HEK293 (cell line): Measurements from ENCODE around the gene AGO3.

ENCODE experiments used
- CTCF ChIA-PET: fragments of 350-600 bp; formaldehyde crosslinking; extraction: SDS; loops from one replicate; lab custom pipeline; 2021; ENCODE audit warnings: antibody characterized with exemption; lab: Yijun Ruan, JAX
- POLR2A ChIA-PET: fragments of 300-600 bp; formaldehyde crosslinking; extraction: SDS; loops from one replicate; lab custom pipeline; 2020; ENCODE audit warnings: antibody characterized with exemption, inconsistent platforms; lab: Yijun Ruan, JAX
- H3K27ac ChIP-seq: fragments of 200-500 bp; sonication (Bioruptor generic); 2 replicates; pipeline ENCODE4 v1.5.1; 2014; ENCODE audit warnings: low read depth, low read length, control low read depth, inconsistent platforms; ENCODE audit errors: extremely low read depth
- H3K36me3 ChIP-seq, 2 experiments: fragments of 200-500 bp in 1 of 2; sonication (Bioruptor generic) in 1 of 2; 1 replicate in 1 of 2; 2 replicates in 1 of 2; pipeline ENCODE4 v1.5.1; 2014 to 2017; ENCODE audit warnings: inconsistent platforms in 2 of 2, low read length in 2 of 2; ENCODE audit not compliant: control insufficient read depth in 2 of 2, insufficient read depth in 1 of 2
- H3K4me1 ChIP-seq: fragments of 200-500 bp; sonication (Bioruptor generic); 2 replicates; pipeline ENCODE4 v1.5.1; 2014; ENCODE audit warnings: mild to moderate bottlenecking, low read length, inconsistent platforms; ENCODE audit not compliant: control insufficient read depth, insufficient read depth
- H3K4me3 ChIP-seq: 2 replicates; pipeline ENCODE4 v1.5.1; 2011; ENCODE audit warnings: low read depth, mild to moderate bottlenecking, control low read depth, low read length, moderate library complexity
- H3K9me3 ChIP-seq: fragments of 200-500 bp; sonication (Bioruptor generic); 2 replicates; pipeline ENCODE4 v1.5.1; 2014; ENCODE audit warnings: low read depth, low read length, inconsistent platforms; ENCODE audit not compliant: control insufficient read depth, insufficient read depth
- BCL11B ChIP-seq: fragments of 450-650 bp; formaldehyde crosslinking; IDR thresholded peaks from 2 replicates; pipeline ENCODE4 v1.5.1; 2016; ENCODE audit warnings: low read depth, missing biosample characterization, missing genetic modification characterization
- TRIM28 ChIP-seq: IDR thresholded peaks from 2 replicates; pipeline ENCODE4 v1.6.1; 2011; ENCODE audit warnings: low read length, control low read depth, borderline replicate concordance
- ZBTB1 ChIP-seq: fragments of 450-650 bp; formaldehyde crosslinking; IDR thresholded peaks from 2 replicates; pipeline ENCODE4 v1.5.1; 2016; ENCODE audit warnings: missing biosample characterization, missing genetic modification characterization
- ZNF121 ChIP-seq: fragments of 450-650 bp; formaldehyde crosslinking; IDR thresholded peaks from 2 replicates; pipeline ENCODE4 v1.5.1; 2016; ENCODE audit warnings: missing biosample characterization, missing genetic modification characterization
- ZNF138 ChIP-seq: fragments of 450-650 bp; formaldehyde crosslinking; IDR thresholded peaks from 2 replicates; pipeline ENCODE4 v1.5.1; 2016; ENCODE audit warnings: missing biosample characterization, missing genetic modification characterization, borderline replicate concordance
- ZNF239 ChIP-seq: fragments of 450-650 bp; formaldehyde crosslinking; IDR thresholded peaks from 2 replicates; pipeline ENCODE4 v1.5.1; 2016; ENCODE audit warnings: missing biosample characterization, missing genetic modification characterization
- ZNF274 ChIP-seq, 2 experiments: fragments of 200-500 bp in 1 of 2; fragments of 450-650 bp in 1 of 2; sonication (Bioruptor generic) in 1 of 2; formaldehyde crosslinking in 1 of 2; IDR thresholded peaks; 2 replicates each; pipeline versions ENCODE4 v1.5.1 to v1.6.1; 2014 to 2016; ENCODE audit warnings: borderline replicate concordance in 1 of 2, inconsistent platforms in 1 of 2, low read length in 1 of 2, missing biosample characterization in 1 of 2, missing genetic modification characterization in 1 of 2
- ZNF341 ChIP-seq: fragments of 450-650 bp; formaldehyde crosslinking; IDR thresholded peaks from 2 replicates; pipeline ENCODE4; 2016; ENCODE audit warnings: low read depth, missing biosample characterization, missing genetic modification characterization
- ZNF561 ChIP-seq: fragments of 450-650 bp; IDR thresholded peaks from 2 replicates; pipeline ENCODE4 v1.5.1; 2018; ENCODE audit warnings: missing biosample characterization, missing genetic modification characterization, borderline replicate concordance
- ZNF621 ChIP-seq: fragments of 450-650 bp; formaldehyde crosslinking; IDR thresholded peaks from 2 replicates; pipeline ENCODE4 v1.5.1; 2017; ENCODE audit warnings: missing biosample characterization, missing genetic modification characterization
- ZNF664 ChIP-seq: fragments of 450-650 bp; formaldehyde crosslinking; IDR thresholded peaks from 2 replicates; pipeline ENCODE4 v1.5.1; 2016; ENCODE audit warnings: missing biosample characterization, missing genetic modification characterization
- ZSCAN23 ChIP-seq: fragments of 450-650 bp; formaldehyde crosslinking; IDR thresholded peaks from 2 replicates; pipeline ENCODE4 v1.5.1; 2016; ENCODE audit warnings: missing biosample characterization, missing genetic modification characterization
- TF ChIP-seq, protein P1 (sequence below): fragments of 450-650 bp; formaldehyde crosslinking; IDR thresholded peaks from 2 replicates; pipeline ENCODE4 v1.5.1; 2016; ENCODE audit warnings: missing biosample characterization, missing genetic modification characterization
- TF ChIP-seq, protein P2 (sequence below): fragments of 450-650 bp; formaldehyde crosslinking; IDR thresholded peaks from 2 replicates; pipeline ENCODE4 v1.5.1; 2016; ENCODE audit warnings: missing biosample characterization, missing genetic modification characterization
- TF ChIP-seq, protein P3 (sequence below): fragments of 450-650 bp; IDR thresholded peaks from 2 replicates; pipeline ENCODE4 v1.5.1; 2018; ENCODE audit warnings: missing biosample characterization, missing genetic modification characterization
- TF ChIP-seq, protein P4 (sequence below): fragments of 450-650 bp; formaldehyde crosslinking; IDR thresholded peaks from 2 replicates; pipeline ENCODE4 v1.5.1; 2017; ENCODE audit warnings: missing biosample characterization, missing genetic modification characterization

The AGO3 gene

DNA sequence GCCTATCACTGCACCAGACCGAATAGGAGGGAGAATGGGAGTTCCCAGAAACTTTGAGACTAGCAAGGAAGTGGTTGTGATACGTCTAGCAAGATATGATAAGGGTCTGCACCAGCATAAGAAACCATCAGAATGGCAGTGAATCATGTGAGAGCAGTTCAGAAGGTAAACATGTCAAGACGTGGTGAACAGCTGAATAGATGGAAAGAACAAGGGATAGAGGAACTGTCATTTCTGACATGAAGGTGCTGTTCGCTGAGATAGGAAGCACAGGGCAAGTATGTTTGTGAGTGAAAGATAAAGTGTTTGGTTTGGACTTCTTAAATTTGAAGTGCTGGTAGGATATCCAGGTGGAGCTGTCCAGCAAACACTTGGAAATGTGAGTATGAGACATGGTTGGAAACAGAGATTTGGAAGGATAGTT lies 49.0 kb upstream of the AGO3 start:
- Histone ChIP-seq H3K36me3 (no peaks in the 10 kb centered on the region), H3K27ac (no peak overlapping the region), H3K9me3 (no peaks in the 10 kb centered on the region), H3K4me3 (no peak overlapping the region), H3K4me1 (peaks cover 16% of the 10 kb centered on the region)
- TF ChIP-seq, protein P1, sequence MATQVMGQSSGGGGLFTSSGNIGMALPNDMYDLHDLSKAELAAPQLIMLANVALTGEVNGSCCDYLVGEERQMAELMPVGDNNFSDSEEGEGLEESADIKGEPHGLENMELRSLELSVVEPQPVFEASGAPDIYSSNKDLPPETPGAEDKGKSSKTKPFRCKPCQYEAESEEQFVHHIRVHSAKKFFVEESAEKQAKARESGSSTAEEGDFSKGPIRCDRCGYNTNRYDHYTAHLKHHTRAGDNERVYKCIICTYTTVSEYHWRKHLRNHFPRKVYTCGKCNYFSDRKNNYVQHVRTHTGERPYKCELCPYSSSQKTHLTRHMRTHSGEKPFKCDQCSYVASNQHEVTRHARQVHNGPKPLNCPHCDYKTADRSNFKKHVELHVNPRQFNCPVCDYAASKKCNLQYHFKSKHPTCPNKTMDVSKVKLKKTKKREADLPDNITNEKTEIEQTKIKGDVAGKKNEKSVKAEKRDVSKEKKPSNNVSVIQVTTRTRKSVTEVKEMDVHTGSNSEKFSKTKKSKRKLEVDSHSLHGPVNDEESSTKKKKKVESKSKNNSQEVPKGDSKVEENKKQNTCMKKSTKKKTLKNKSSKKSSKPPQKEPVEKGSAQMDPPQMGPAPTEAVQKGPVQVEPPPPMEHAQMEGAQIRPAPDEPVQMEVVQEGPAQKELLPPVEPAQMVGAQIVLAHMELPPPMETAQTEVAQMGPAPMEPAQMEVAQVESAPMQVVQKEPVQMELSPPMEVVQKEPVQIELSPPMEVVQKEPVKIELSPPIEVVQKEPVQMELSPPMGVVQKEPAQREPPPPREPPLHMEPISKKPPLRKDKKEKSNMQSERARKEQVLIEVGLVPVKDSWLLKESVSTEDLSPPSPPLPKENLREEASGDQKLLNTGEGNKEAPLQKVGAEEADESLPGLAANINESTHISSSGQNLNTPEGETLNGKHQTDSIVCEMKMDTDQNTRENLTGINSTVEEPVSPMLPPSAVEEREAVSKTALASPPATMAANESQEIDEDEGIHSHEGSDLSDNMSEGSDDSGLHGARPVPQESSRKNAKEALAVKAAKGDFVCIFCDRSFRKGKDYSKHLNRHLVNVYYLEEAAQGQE, result peak; percentile 91
- TF ChIP-seq, protein P2, sequence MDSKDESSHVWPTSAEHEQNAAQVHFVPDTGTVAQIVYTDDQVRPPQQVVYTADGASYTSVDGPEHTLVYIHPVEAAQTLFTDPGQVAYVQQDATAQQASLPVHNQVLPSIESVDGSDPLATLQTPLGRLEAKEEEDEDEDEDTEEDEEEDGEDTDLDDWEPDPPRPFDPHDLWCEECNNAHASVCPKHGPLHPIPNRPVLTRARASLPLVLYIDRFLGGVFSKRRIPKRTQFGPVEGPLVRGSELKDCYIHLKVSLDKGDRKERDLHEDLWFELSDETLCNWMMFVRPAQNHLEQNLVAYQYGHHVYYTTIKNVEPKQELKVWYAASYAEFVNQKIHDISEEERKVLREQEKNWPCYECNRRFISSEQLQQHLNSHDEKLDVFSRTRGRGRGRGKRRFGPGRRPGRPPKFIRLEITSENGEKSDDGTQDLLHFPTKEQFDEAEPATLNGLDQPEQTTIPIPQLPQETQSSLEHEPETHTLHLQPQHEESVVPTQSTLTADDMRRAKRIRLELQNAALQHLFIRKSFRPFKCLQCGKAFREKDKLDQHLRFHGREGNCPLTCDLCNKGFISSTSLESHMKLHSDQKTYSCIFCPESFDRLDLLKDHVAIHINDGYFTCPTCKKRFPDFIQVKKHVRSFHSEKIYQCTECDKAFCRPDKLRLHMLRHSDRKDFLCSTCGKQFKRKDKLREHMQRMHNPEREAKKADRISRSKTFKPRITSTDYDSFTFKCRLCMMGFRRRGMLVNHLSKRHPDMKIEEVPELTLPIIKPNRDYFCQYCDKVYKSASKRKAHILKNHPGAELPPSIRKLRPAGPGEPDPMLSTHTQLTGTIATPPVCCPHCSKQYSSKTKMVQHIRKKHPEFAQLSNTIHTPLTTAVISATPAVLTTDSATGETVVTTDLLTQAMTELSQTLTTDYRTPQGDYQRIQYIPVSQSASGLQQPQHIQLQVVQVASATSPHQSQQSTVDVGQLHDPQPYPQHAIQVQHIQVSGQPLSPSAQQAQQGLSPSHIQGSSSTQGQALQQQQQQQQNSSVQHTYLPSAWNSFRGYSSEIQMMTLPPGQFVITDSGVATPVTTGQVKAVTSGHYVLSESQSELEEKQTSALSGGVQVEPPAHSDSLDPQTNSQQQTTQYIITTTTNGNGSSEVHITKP, result no peak
- ChIA-PET POLR2A (no interaction called here), CTCF (interaction anchor here (0.6 to 2.2 kb wide), 9 partner anchors 9 to 46 kb away, joined by 3 to 15 read pairs (median 3); no protein-coding TSS in a partner anchor)

DNA sequence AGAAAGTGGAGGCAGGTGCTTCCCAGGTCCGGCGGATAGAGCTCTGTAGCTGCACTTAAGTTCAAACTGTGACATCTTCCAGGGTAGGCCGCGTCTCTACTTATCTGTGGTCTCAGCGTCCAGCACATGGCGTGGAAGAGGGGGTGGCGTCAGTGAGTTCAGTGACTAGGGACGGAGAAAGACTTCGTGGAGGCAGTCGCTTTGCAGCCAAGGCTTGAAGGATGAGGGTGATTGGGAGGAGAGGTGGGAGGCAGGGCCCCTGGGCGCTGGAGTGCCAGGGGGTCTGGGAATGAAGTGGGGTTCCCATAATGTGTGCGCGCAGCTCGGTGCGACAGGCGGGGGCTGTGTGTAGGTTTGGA lies 48.3 kb upstream of the AGO3 start:
- H3K27ac ChIP-seq, result no peak overlapping the region
- H3K4me3 ChIP-seq, result no peak overlapping the region
- TF ChIP-seq, protein P3, sequence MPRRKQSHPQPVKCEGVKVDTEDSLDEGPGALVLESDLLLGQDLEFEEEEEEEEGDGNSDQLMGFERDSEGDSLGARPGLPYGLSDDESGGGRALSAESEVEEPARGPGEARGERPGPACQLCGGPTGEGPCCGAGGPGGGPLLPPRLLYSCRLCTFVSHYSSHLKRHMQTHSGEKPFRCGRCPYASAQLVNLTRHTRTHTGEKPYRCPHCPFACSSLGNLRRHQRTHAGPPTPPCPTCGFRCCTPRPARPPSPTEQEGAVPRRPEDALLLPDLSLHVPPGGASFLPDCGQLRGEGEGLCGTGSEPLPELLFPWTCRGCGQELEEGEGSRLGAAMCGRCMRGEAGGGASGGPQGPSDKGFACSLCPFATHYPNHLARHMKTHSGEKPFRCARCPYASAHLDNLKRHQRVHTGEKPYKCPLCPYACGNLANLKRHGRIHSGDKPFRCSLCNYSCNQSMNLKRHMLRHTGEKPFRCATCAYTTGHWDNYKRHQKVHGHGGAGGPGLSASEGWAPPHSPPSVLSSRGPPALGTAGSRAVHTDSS (tag by site-specific recombination), result no peak
- no peak for TF ChIP-seq TRIM28
- TF ChIP-seq ZNF121 (tag by site-specific recombination), result 0 out of 2 replicates have a peak, but pooled peaks have one; percentile 10
- no peak for TF ChIP-seq ZNF664 (tag by site-specific recombination)
- TF ChIP-seq ZNF274 (IDR thresholded peaks at IDR 0.05; ENCODE audit: low read length), result no peak
- TF ChIP-seq ZNF274 (tag by site-specific recombination; IDR thresholded peaks at IDR 0.05; ENCODE audit: borderline replicate concordance), result no peak
- ChIA-PET CTCF (interaction anchor here (0.5 to 2.2 kb wide), 12 partner anchors 10 to 241 kb away, joined by 3 to 15 read pairs (median 3); no protein-coding TSS in a partner anchor), POLR2A (interaction anchor here (0.9 to 1.8 kb wide), 4 partner anchors 9 to 49 kb away, joined by 3 to 13 read pairs (median 4); partner anchors contain the start of gene AGO3)
- H3K4me1 ChIP-seq, result peaks cover 20% of the 10 kb centered on the region
- H3K9me3 ChIP-seq, result no peaks in the 10 kb centered on the region
- H3K36me3 ChIP-seq, result no peaks in the 10 kb centered on the region

DNA sequence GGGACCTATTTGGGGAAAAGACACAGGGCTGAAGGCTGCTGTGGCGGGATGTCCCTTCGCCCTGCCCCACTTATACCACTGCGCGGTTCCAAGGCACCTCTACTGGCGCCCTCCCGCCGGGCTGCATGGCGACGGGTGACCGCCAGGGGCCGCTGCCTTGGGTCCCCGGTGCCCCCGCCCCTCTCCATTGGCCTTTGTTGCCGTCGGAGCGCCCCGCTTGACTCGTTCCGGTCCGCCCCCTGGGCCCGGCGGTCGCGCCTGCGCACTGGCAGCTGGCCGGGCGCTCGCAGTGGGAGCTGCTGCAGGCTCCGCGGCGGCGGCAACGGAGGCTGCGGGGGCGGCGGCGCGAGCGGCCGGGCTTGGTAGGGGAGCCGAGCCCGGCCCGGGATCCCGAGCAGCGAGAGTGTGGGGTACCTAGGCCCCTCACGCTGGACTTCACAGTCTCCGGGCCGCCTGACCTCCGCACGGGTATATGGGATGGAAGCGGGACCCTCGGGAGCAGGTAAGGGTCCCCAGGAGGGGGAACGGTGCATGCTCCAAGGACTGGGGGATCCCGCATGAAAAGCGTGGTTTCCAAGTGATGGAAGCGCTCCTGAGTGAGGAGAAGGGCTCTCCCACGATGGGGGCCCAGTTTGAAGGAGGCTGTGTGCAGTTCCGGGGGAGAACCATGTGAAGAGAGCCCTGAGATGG lies 47.8 kb upstream of the AGO3 start, which contains the start of gene AGO1:
TSS of gene AGO1 (plus strand) at position 265 of the 690 bp plus-strand sequence. CDS start at position 478, 213 bp downstream.
- no peaks in the 10 kb centered on the region for H3K9me3 ChIP-seq
- peaks cover 0 to 3% of the 10 kb centered on the region in 2 experiments; a peak in 1 of 3 replicates for H3K36me3 ChIP-seq
- peaks cover 20% of the 10 kb centered on the region for H3K4me1 ChIP-seq
- CTCF ChIA-PET, result interaction anchor here (0.5 to 2.2 kb wide), 22 partner anchors 10 to 436 kb away, joined by 3 to 15 read pairs (median 3); no protein-coding TSS in a partner anchor
- POLR2A ChIA-PET, result interaction anchor here (0.9 to 1.8 kb wide), 5 partner anchors 9 to 48 kb away, joined by 3 to 13 read pairs (median 3); partner anchors contain the start of gene AGO3
- peak within 1 kb of the TSS; percentile 80; the same call in 1 of the 2 replicates for H3K27ac ChIP-seq
- H3K4me3 ChIP-seq, result peak within 1 kb of the TSS; percentile 90
- TF ChIP-seq ZNF138 (no peak), ZBTB1 (no peak), ZNF341 (tag by site-specific recombination) (peak; percentile 63), ZNF561 (tag by site-specific recombination) (peak; percentile 76), ZSCAN23 (no peak), ZNF239 (tag by site-specific recombination) (no peak), ZNF621 (tag by site-specific recombination) (no peak), ZNF121 (tag by site-specific recombination) (no peak), BCL11B (no peak)
- TF ChIP-seq, protein P4, sequence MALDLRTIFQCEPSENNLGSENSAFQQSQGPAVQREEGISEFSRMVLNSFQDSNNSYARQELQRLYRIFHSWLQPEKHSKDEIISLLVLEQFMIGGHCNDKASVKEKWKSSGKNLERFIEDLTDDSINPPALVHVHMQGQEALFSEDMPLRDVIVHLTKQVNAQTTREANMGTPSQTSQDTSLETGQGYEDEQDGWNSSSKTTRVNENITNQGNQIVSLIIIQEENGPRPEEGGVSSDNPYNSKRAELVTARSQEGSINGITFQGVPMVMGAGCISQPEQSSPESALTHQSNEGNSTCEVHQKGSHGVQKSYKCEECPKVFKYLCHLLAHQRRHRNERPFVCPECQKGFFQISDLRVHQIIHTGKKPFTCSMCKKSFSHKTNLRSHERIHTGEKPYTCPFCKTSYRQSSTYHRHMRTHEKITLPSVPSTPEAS, result no peak
